ENCODE measurements around the gene CELF4.

CELF4 gene

GRCh38 chr18:37516361-37516853 lies 49.2 kb downstream of the CELF4 start:
- DNase-seq = no peak
- TF ChIP-seq, protein P1, sequence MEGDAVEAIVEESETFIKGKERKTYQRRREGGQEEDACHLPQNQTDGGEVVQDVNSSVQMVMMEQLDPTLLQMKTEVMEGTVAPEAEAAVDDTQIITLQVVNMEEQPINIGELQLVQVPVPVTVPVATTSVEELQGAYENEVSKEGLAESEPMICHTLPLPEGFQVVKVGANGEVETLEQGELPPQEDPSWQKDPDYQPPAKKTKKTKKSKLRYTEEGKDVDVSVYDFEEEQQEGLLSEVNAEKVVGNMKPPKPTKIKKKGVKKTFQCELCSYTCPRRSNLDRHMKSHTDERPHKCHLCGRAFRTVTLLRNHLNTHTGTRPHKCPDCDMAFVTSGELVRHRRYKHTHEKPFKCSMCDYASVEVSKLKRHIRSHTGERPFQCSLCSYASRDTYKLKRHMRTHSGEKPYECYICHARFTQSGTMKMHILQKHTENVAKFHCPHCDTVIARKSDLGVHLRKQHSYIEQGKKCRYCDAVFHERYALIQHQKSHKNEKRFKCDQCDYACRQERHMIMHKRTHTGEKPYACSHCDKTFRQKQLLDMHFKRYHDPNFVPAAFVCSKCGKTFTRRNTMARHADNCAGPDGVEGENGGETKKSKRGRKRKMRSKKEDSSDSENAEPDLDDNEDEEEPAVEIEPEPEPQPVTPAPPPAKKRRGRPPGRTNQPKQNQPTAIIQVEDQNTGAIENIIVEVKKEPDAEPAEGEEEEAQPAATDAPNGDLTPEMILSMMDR (IDR thresholded peaks at IDR 0.05; ENCODE audit: low read depth, low read length, missing control alignments) = no peak
- H3K27ac ChIP-seq = no peak overlapping the region
- no peaks in the 10 kb centered on the region for H3K27me3 ChIP-seq (replicated peaks)
- in situ Hi-C loops (cut with HindIII; ENCODE audit: low pct_ligation_motif_present, low sequenced_read_pairs) = no loop called here
- no peaks in the 10 kb centered on the region for H3K36me3 ChIP-seq (replicated peaks)
- H3K4me3 ChIP-seq (ENCODE audit: low read depth, low read length) = no peak overlapping the region

- Histone ChIP-seq H3K36me3 (replicated peaks) (no peaks in the 10 kb centered on the region), H3K4me3 (ENCODE audit: low read depth, low read length) (no peak overlapping the region), H3K27me3 (replicated peaks) (no peaks in the 10 kb centered on the region), H3K27ac (no peak overlapping the region)
- TF ChIP-seq, protein P1 (IDR thresholded peaks at IDR 0.05; ENCODE audit: low read depth, low read length, missing control alignments) = no peak
- in situ Hi-C loops (cut with HindIII; ENCODE audit: low pct_ligation_motif_present, low sequenced_read_pairs) = no loop called here
- no peak for DNase-seq
Measured at GRCh38 chr18:37514953-37515352, 50.6 kb downstream of the CELF4 start.

- H3K27me3 ChIP-seq (replicated peaks) = no peaks in the 10 kb centered on the region
- no peak for DNase-seq
- TF ChIP-seq, protein P1 (IDR thresholded peaks at IDR 0.05; ENCODE audit: low read depth, low read length, missing control alignments) = no peak
- H3K36me3 ChIP-seq (replicated peaks) = no peaks in the 10 kb centered on the region
- no peak overlapping the region for H3K27ac ChIP-seq
- in situ Hi-C loops (cut with HindIII; ENCODE audit: low pct_ligation_motif_present, low sequenced_read_pairs) = no loop called here
- no peak overlapping the region for H3K4me3 ChIP-seq (ENCODE audit: low read depth, low read length)
Measured at GRCh38 chr18:37512400-37512799, 53.2 kb downstream of the CELF4 start.

DNA sequence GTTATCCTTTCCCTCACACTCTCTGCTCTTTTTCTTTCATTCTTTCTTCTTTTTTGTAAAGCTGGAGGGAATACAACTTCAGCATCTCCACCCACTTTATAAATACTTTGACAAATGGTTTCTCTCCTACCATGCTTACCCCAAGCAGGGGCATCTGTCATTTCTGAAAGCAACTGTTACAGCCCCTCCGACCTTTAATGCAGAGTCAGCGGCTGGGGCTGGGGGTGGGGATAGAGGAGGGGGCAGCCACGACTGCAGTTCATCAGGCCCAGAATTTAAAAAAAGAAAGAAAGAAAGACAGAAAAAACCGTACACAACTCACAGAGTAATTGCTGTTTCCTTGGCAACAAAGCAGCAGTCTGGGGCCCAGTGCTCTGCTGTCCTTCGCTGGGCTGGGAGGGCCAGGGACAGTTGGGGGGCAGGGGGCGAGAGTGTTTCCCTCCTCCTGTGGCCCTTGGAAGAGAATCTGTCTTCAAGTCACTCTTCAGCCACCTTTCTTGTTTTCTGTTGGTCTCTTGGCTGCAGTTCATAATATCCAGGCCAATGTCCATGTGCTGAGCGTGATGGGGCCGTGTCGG lies 53.8 kb downstream of the CELF4 start:
- Histone ChIP-seq H3K4me3 (ENCODE audit: low read depth, low read length) (no peak overlapping the region), H3K27ac (no peak overlapping the region), H3K36me3 (replicated peaks) (no peaks in the 10 kb centered on the region), H3K27me3 (replicated peaks) (no peaks in the 10 kb centered on the region)
- no peak for DNase-seq
- in situ Hi-C loops (cut with HindIII; ENCODE audit: low pct_ligation_motif_present, low sequenced_read_pairs) = no loop called here
- TF ChIP-seq, protein P1 (IDR thresholded peaks at IDR 0.05; ENCODE audit: low read depth, low read length, missing control alignments) = no peak

DNA sequence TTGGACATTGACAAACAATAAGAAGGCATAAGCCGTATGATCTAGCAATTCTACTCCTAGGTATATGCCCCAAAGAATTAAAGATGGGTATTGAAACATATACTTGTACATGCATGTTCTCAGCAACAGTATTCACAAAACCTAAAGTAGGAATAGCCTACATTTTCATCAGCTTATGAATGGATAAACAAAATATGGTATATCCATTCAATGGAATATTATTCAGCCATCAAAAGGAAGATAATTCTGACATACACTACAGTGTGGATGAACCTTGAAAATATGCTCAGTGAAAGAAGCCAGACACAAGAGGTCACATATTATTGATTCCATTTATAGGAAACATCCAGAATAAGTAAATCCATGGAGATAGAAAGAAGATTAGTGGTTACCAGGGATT lies 56.0 kb downstream of the CELF4 start:
- DNase-seq = no peak
- H3K36me3 ChIP-seq (replicated peaks) = no peaks in the 10 kb centered on the region
- H3K27ac ChIP-seq = no peak overlapping the region
- H3K4me3 ChIP-seq (ENCODE audit: low read depth, low read length) = no peak overlapping the region
- in situ Hi-C loops (cut with HindIII; ENCODE audit: low pct_ligation_motif_present, low sequenced_read_pairs) = no loop called here
- TF ChIP-seq, protein P1 (IDR thresholded peaks at IDR 0.05; ENCODE audit: low read depth, low read length, missing control alignments) = no peak
- no peaks in the 10 kb centered on the region for H3K27me3 ChIP-seq (replicated peaks)

- Histone ChIP-seq H3K36me3 (replicated peaks) (no peaks in the 10 kb centered on the region), H3K4me3 (ENCODE audit: low read depth, low read length) (no peak overlapping the region), H3K27me3 (replicated peaks) (no peaks in the 10 kb centered on the region), H3K27ac (no peak overlapping the region)
- TF ChIP-seq, protein P1 (IDR thresholded peaks at IDR 0.05; ENCODE audit: low read depth, low read length, missing control alignments) = no peak
- in situ Hi-C loops (cut with HindIII; ENCODE audit: low pct_ligation_motif_present, low sequenced_read_pairs) = no loop called here
- DNase-seq = no peak
Measured at GRCh38 chr18:37508207-37508606, 57.4 kb downstream of the CELF4 start.
